Activated naive CD8-positive, alpha-beta T cell (primary cell): ENCODE results near the gene P2RY2.

Experiments used
- H3K27ac Mint-ChIP-seq: one replicate; pipeline ENCODE4 v1.8.0; 2021; ENCODE audit warnings: mixed read lengths
- H3K27me3 Mint-ChIP-seq: one replicate; pipeline ENCODE4 v1.8.0; 2021; ENCODE audit warnings: mixed read lengths
- H3K36me3 Mint-ChIP-seq: one replicate; pipeline ENCODE4 v1.8.0; 2021; ENCODE audit warnings: mixed read lengths
- H3K4me1 Mint-ChIP-seq: one replicate; pipeline ENCODE4 v1.8.0; 2021; ENCODE audit warnings: low read depth, mixed read lengths
- H3K4me3 Mint-ChIP-seq: one replicate; pipeline ENCODE4 v1.8.0; 2021; ENCODE audit warnings: mild to moderate bottlenecking, mixed read lengths
- H3K9me3 Mint-ChIP-seq: one replicate; pipeline ENCODE4 v1.8.0; 2021; ENCODE audit warnings: low read depth, mixed read lengths

The P2RY2 gene

DNA sequence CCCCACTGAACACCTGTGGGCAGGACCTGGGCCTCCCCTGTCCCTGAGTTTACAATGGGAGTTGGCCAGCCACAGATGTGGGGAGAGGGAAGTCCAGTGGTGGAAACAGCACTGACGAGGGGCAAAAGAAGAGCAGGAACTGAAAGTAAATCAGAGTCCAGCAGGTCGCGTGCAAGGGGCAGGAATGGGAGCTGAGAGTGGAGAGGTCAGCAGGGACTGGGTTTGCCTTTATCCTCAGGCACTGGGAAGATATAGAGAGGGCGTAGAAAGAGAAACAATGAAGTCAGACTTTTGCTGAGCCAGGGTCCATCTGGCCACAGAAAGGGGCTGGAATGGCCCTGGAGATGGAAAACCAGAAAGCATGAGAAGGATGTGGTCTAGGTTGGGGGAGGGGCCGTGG lies 62.5 kb downstream of the P2RY2 start:
- Mint-ChIP-seq H3K9me3 (no peaks in the 10 kb centered on the region), H3K27me3 (no peaks in the 10 kb centered on the region), H3K27ac (no peak overlapping the region), H3K36me3 (no peaks in the 10 kb centered on the region), H3K4me3 (no peak overlapping the region), H3K4me1 (no peaks in the 10 kb centered on the region)

DNA sequence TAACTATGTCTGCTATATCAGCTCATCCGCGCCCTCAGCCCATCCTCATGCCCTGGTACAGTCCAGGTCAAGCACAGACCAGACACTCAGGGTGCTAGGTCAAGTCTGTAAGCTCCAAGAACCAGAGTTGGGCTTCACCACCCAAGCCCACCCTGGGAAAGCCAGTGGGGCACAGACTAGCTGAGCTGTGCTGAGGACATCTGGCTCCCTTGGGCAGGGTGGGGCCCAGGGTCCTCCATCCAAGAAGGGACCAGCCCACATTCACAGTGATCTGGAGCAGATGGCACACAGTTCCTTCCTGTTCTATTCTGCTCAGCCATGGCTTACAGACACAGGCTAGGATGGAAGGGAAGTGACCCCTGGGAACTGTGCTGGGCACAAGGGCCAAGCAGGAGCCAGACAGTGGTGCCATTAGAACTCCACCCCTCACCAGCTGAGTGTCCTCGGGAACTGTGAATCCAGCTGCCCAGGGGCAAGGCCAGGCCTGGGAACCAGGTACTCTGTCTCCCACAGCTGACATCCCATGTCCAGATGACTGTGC lies 63.2 kb downstream of the P2RY2 start:
- Mint-ChIP-seq H3K27ac (no peak overlapping the region), H3K36me3 (no peaks in the 10 kb centered on the region), H3K4me3 (no peak overlapping the region), H3K4me1 (no peaks in the 10 kb centered on the region), H3K9me3 (no peaks in the 10 kb centered on the region), H3K27me3 (no peaks in the 10 kb centered on the region)

DNA sequence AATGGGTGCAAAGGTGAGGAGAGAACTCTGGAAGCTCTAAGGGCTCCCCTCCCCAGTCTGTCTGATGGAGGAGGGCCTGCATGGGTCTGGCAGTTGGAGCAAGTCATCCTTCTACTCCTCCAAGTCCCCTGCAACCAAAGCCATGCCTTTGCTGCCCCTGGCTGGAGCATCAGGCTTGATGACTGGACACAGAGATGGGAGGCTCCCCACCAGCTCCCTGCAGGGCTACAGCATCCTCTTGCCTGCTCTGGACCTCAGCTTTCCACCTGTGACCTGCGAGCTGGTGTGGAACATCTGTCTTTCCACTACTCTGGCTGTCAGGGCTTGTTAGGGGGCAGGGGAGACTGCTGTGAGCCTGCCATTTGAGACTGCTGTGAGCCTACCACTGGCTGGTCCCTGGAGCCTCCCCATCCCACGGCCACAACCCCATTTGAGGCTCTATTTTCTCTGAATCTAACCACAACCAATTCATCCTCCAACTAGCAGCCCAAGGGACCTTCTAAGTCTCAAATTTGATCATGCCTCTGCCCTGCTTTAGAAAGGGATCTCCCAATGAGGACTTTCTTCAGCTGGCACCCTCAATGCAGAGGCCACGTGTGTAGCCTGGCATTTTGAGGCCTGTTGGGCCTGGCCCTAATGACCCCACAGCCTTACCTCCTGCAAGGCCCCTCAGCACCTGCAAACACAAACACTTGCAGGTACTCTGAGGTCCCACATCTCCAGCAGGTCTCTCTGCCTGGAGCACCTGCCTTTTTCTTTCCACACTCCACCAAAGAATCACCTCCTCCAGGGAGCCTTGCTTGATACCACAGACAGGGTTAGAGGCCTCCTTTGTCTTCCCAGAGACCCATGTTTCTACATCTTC lies 63.9 kb downstream of the P2RY2 start:
- Mint-ChIP-seq H3K27me3 (no peaks in the 10 kb centered on the region), H3K27ac (no peak overlapping the region), H3K4me1 (no peaks in the 10 kb centered on the region), H3K9me3 (no peaks in the 10 kb centered on the region), H3K36me3 (no peaks in the 10 kb centered on the region), H3K4me3 (no peak overlapping the region)

DNA sequence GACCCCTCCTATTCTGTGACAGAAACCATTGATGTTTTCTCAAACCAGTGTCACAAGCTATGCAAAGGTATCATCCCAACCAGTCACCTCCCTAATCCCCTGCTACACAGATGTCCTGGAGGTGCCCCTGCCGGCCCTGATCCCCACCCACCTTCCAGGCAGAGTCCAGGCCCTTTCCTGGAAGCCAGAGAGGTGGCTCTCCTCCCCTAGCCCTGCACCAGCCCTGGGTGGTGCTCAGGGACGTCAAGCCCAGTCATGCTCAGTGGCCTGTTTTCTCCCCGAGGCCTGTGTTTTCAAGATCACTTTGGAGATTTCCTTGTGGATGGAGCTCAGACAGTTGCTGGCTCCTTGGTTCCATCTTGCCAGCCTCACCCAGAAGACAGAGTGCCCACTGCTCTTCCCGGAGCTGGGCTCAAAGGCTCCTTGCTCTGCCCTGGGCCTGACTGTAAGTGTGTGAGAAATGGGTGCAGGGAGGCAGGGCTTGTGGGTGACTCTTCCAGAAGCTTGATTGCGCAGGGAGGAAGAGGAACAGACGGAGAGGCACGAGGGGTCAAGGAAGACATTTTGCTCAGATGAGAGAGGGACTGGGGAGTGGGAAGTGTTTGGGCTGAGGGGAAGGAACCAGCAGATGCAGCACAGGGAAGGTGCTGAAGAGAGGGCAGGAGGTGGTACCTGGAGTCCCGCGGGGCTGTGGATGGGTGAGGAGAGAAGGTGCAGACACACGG lies 65.4 kb downstream of the P2RY2 start:
- Mint-ChIP-seq H3K4me3 (no peak overlapping the region), H3K36me3 (no peaks in the 10 kb centered on the region), H3K4me1 (no peaks in the 10 kb centered on the region), H3K9me3 (no peaks in the 10 kb centered on the region), H3K27ac (no peak overlapping the region), H3K27me3 (no peaks in the 10 kb centered on the region)

DNA sequence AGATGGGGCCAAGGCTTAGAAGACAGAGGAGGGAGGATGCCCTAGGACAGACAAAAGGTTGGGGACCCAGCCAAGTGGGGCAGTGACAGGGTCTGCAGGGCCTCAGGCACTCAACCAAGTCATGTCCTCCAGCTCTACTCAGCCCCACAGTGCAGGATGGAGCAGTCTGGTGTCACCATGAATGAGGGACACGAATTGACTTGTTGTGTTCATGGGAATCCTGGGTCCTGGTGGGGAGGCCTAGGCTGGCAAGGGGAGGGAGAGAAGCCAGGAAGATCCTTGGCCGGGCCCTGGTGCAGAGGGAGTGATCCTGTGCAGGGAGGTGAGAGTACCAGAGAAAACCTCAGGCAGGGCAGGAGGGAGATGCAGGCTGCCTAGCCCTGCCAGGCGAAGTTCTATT lies 66.0 kb downstream of the P2RY2 start:
- Mint-ChIP-seq H3K9me3 (no peaks in the 10 kb centered on the region), H3K27me3 (no peaks in the 10 kb centered on the region), H3K36me3 (no peaks in the 10 kb centered on the region), H3K27ac (no peak overlapping the region), H3K4me1 (peaks cover 3% of the 10 kb centered on the region), H3K4me3 (no peak overlapping the region)

DNA sequence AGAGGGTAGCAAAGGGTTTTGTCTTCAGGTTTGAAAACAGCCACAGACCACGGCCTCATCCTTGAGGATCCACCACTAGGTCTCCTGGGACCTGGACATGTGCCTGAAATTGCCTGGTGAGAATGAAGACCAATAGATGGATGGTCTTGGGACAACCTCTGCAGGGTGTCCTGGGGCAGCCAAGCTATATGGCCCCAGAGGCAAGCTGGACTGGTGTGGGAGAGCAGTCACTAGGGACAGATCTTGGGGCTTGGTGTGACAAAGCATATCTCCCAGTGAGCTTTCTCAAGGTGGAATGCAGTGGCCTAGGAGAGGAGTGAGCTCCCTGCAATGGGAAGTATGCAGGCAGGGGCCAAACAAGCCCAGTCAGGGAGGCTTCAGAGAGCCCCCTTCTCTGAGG lies 67.6 kb downstream of the P2RY2 start:
- H3K4me3 Mint-ChIP-seq: no peak overlapping the region
- H3K4me1 Mint-ChIP-seq: peaks cover 5% of the 10 kb centered on the region
- no peaks in the 10 kb centered on the region for H3K27me3 Mint-ChIP-seq
- no peaks in the 10 kb centered on the region for H3K36me3 Mint-ChIP-seq
- H3K27ac Mint-ChIP-seq: no peak overlapping the region
- H3K9me3 Mint-ChIP-seq: no peaks in the 10 kb centered on the region
